ENCODE results near the gene GDNF.
"Not testable (repeated sequence)": the region's sequence is repeated elsewhere in the genome, so short reads cannot be mapped to it uniquely, and the experiment has no call there.

Gene GDNF, protein sequence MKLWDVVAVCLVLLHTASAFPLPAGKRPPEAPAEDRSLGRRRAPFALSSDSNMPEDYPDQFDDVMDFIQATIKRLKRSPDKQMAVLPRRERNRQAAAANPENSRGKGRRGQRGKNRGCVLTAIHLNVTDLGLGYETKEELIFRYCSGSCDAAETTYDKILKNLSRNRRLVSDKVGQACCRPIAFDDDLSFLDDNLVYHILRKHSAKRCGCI

DNA sequence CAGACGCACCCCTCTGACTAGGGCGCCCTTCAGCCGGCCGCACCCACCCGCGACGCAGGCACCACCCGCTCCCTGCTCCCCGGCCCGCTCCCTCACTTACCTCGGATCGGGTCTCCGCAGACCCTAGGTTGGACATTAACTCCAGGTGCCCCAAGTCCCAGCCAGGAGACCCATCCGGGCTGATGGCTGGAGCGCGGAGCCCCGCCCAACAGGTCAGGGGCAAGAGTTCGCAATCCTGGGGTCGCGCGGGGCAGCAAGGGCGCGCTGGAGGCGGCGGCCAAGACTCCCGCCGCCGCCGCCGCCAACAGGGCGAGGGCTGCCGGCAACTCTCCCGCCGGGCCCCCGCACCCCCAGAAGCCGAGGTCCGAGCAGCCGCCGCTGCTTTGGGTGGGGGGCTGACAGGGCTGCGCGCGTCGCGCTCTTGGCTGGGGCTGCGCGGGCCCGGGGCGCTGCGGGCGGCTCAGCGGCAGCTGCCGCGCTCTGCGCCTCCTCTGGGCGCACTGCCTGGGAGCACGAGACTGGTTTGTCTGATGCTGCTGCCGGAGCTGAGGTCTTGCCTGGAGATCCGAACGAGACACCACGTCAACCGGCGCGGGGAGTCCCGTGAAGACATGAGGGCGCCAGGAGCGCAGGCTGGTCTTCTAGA, at the start of gene GDNF:
Gene GDNF (minus strand): TSS at position 635 of the 646 bp plus-strand sequence. CDS start 5,245 bp downstream, outside the sequence.
- DNase-seq (ENCODE audit: low spot score) = no peak
- FAIRE-seq = no peak

DNA sequence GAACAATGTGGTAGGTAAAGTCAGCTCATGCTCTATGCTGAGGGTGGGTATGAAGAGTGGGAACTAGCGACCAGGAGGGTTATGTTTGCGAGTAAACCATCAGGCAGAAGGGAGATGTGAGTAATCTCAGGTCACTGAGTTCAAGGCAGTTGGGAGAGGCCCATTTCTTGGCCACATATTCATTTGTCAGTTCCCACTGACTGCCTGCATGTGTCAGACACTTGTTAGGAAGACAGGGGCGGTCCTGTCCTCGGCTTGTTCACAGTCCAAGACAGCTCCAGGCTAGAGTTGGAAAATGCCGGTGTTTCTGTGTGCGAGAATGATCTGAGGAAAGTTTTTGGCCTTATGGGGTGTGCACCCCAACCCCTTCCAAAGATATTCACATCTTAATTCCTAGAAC, 48.6 kb upstream of the GDNF start:
- FAIRE-seq (peak; percentile 78), DNase-seq (ENCODE audit: low spot score) (peak; percentile 68)

DNA sequence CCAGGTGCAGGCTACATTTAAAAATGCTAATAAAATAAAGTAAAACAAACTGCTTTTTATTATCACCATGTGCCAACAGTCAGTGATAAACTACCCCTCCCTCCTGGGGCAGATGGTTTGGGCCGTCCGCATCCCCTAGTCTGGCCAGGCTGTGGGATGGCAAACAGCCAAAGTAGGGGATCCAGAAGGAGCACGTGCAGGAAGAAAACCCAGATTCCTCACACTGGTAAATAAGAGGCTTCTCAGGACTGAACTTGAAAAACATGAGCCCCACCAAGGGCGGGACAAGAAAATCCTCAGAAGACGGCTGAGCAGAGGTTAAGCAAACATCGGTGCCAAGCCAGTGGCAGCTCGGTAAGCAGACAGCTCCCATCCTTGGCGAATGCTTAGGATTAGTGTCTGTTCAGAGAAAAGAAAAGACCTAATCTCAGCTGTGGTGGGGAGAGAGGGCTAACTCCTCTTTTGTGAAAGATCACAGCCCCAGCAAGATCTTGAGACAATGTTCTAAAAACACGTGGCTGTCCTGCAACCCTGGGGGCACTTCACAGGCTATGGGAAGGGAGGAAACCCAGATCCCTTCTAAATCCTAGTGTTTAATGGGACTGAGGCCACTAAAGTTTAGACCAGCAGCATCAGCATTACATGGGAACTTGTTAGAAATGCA, 46.5 kb upstream of the GDNF start:
- FAIRE-seq = no peak

DNA sequence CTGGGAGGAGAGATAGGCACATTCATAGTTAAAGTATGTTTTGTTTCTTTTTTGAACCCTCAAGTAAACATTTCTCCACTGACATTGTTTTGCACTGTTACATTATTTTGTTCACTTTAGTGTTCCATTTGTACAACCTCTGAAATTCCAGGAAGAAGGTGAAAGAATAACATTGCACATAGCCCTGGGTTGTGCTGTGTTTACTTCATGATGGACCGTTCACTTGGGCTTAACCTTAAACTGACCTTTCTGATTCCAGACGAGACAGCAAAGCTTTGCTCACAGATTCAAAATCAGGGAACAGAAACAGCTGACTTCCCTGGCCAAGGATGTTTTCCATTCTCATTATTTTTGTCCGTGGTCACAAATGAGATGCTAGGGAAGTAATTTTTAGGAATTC, 42.8 kb upstream of the GDNF start:
- DNase-seq (ENCODE audit: low spot score) = no peak

More for the DNA sequence above, 46.5 kb upstream of the GDNF start:
- DNase-seq (ENCODE audit: low spot score) = no peak

DNA sequence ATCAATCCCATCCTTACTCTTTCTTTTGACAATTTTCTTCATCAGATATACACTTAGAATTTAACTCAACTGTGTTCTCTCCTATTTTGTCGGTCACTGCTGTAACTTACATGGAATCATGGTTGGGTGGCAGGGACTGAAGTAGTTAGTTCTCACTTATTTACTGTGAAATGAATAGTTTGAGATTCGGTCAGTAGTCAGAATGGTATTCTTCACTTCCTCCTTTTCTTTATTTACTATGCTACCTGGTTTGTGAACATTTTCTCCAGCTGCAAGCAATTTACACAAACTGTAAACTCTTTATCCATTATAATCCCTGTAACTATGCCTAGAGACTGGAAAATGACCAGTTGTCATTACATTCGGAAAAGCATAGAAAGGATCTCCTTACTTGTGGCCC, 41.5 kb upstream of the GDNF start:
- FAIRE-seq = no peak
- no peak for DNase-seq (ENCODE audit: low spot score)

More for the DNA sequence above, 42.8 kb upstream of the GDNF start:
- FAIRE-seq = no peak

DNA sequence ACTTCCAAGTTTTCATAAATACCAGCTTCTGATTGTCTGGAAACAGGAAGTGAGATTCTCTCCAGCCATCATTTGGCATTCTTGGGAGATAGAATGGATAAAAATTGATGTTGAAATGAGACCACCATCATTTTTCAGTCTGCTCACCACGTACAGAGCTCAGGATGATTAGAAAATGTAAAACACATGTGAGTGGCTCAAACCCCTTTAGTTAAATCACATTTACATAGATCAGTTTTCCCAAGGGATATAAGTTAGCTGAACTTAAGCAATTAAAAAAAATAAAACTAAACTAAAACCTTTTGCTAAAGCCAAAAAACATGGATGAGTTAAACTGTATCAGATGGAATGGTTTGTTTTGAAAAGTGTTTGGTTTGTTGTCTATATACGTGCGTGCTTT, 37.1 kb upstream of the GDNF start:
- FAIRE-seq = no peak
- no peak for DNase-seq (ENCODE audit: low spot score)

DNA sequence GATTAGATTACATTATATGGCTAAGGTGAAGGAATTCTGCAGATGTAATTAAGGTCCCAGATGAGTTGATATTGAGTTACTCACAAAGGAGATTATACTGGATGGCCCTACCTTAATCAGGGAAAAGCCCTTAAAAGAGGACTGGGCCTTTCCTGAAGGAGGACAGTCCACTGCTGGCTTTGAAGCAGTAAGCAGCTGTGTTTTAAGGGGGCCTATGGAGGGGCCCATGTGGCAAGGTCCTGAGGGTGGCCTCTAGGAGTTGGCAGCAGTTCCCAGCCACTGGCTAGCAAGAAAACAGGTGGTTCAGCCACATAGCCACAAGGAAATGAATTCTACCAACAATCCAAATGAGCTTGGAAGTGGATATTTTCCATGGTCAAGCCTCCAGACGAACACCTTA, 36.4 kb upstream of the GDNF start:
- DNase-seq (ENCODE audit: low spot score) (no peak), FAIRE-seq (no peak)

DNA sequence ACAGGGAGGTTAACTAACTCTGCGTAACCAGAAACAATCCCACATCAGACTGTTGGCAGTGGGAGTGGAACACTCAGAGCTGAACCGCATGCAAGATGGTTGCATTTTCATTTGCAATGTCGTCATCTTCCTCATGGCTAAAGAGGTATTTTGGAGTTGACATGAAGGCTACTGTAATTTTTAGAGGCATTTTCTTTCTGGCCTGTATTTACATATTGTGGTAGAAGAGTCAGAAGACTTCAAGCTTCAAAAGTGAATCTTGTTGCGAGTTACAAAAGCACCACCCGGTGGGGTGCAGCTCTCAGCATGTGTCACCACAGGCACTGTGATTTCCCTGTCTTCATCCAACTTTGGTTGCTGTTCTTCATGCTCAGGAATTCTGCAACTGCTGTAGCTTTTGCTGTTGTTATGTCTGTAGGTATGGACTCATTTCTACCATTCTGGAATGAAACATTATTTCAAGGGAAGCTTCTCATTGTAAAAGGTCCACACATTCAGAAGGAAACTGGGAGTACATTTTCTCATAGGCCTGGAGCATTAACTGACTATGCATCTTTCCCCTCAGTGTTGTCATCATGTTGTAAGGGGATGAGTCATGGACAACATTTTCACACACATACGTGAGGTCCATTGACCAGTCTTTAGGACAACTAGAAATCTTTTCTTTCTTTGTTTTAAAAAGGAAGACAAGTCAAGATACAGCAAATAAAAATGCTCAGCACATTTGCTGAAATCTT, 35.4 kb upstream of the GDNF start:
- DNase-seq (ENCODE audit: low spot score) = peak; percentile 44

DNA sequence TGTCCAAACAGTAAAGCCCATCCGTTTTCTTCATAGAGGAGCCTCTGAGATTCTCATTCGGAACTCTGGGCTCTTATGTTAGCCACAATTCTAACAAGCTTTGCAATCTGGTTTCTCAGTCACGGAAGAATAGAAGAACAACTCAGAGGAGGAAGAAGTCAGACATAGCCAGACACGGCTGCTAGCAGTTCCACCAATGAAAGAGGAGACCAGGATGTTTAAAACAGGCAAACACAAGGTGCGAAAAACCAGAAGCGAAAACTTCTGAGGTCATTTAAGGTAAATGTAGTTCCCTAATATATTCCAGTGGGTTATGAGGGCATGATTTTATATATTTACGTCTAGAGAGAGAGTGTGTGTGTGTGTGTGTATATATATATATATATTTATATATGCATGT, 34.1 kb upstream of the GDNF start:
- DNase-seq (ENCODE audit: low spot score) = no peak

More for the DNA sequence above, 35.4 kb upstream of the GDNF start:
- peak; percentile 39 for FAIRE-seq

DNA sequence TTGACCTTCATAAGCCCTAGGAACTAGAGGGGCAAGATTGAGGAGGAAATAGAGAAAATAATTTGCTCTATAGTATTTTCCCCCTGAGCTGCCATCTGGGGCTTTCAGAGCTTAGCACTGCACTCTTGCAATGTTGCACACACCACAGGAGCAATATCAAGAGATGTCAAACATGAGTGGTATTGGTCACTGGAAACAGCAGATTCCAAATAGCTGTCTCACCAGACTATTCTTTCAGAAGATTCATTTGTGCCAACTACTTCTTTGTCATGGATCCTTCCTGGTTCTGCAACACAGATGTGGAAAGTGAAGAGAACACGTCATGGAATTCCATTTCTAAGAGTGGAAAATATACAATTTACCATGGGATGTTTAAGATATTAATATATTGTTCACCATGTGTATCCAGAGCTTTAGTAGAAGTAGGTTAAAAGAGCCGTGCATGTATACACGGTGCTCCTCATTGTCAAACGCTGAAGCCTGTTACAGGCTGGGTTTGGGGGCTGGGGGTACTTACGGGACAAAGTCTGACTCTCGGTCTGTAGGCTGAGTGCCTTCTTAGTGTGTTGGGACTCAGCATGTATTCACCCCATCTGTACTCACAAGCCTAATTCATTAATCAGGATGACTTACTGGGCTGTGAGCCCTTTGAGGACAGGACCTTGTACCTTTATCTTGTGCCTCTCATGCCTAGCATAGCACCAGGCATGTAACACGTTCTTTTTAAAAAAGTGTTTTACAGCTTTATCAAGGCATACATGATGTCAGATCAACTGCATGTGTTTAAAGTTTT, 31.4 kb upstream of the GDNF start:
- DNase-seq (ENCODE audit: low spot score) (peak; percentile 34), FAIRE-seq (no peak)

More for the DNA sequence above, 34.1 kb upstream of the GDNF start:
- no peak for FAIRE-seq

DNA sequence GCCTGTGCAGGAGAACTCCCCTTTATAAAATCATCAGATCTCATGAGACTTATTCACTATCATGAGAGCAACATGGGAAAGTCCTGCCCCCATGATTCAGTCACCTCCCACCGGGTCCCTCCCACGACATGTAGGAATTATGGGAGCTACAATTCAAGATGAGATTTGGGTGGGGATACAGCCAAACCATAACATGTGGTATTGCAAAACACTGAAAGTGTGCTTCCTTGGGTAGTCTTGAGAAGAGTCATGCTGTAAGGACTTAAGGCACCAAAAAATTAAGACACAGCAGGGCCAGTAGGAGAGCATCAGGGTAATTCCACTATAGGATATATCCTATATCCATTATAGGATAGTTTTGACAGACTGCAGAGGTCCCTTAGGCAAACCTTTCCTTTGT, 29.4 kb upstream of the GDNF start:
- no peak for DNase-seq (ENCODE audit: low spot score)
- no peak for FAIRE-seq

DNA sequence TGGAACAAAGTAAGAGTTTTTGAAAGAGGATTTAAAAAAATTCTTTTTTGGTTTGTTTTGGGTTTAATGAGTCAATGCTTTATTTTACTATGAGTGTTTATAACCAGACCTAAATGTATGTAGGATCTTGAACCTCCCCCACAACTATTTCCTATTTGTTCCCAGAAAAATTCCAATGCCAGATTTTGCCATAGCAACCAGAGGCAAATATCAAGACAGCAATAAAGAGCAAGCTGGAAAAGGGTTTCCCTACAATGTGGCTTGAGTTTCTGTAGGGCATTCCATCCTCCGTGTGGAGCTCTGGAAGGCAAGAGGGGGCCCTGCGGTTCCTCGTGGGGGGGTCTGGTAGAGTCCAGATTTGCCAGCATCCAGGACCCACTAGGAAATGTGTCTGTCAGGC, 27.8 kb upstream of the GDNF start:
- DNase-seq (ENCODE audit: low spot score) (no peak), FAIRE-seq (no peak)

DNA sequence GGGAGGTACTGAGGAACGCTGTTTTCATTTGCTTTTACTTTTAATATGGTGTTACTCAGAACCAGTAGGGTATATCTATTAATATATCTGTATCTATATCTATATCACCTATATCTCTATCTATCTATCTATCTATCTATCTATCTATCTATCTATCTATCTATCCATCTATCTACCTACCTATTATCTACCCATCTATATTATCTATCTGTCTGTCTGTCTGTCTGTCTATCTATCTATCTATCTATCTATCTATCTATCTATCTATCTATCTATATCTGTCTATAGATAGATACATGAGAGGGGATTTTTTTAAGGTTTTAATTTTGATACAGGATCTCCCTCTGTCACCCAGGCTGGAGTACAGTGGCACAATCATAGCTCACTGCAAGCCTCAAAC, 23.1 kb upstream of the GDNF start:
- FAIRE-seq; DNase-seq (ENCODE audit: low spot score): not testable (repeated sequence)

DNA sequence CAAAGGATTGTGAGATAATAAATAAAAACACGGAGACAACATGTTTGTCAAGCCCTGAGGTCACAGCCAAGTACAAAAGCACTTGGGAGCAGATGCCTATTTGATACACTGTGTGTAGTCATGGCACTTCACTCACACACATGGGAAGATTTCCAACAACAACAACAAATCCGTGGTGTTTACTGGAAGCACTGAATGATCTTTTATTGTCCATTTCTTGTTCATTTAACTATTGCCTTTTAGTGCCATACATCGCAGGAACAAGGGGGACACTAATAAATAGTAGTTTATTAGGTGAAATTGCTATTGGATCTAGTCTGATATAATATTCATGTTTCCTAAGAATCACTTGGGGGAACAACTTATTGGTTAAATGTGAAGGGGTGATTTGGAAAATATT, 20.4 kb upstream of the GDNF start:
- DNase-seq (ENCODE audit: low spot score) (no peak), FAIRE-seq (no peak)

DNA sequence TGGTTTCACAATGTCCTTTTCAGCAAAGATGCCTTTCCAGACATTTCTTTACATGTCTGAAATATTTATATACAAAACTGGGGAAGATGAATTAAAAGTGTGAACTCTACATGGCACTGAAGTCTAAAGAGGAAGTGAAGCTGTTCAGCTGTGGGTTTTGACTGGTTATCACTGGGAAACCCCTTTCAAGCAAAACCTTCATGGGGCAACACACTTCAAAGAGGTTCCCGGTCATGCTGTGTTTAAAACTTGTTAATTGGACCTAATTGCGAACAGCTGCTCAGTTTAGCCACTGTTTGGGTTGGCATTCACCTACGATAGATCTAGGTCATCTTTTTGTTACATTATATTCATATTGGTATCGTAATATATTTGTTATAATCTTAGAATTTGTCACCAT, 20.0 kb upstream of the GDNF start:
- FAIRE-seq (no peak), DNase-seq (ENCODE audit: low spot score) (no peak)

DNA sequence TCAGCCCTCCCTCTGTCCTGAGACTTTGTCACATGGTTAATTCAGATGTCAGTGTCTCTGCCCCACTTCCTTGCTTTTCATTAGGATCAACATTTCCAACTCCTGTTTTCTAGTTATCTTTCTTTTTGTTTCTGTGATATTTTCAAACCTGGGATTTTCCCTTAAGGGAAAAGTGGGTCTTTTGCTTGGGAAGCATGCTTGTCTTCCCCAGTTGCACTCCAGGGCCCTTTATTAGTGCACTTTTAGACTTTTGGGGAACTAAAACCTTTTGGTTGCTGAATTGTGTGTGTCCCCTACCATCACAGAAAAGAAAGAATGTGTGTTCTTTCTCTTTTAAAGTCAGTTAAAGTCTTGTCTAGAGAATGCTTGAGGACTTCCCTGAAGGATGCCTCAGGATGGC, 18.4 kb upstream of the GDNF start:
- DNase-seq (ENCODE audit: low spot score) (no peak), FAIRE-seq (no peak)

DNA sequence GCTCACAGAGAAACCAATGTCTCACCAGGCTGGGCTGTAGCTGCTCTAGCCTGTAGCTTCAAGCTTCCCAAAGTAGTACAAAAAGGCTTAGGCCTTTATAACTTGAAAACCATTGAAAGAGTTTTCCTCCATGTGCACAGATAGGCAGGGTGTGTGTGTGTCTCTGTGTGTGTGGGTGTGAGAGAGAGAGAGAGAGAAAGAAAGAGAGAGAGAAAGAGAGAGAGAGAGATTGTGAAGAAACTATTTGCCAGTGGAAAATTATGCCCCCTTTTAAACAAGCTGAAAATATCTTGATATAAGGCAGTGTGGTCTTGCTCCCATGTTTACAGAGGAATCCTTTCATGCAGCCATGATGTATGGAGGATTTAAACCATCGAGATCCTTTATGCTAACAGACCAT, 17.9 kb upstream of the GDNF start:
- FAIRE-seq = no peak
- DNase-seq (ENCODE audit: low spot score) = no peak

DNA sequence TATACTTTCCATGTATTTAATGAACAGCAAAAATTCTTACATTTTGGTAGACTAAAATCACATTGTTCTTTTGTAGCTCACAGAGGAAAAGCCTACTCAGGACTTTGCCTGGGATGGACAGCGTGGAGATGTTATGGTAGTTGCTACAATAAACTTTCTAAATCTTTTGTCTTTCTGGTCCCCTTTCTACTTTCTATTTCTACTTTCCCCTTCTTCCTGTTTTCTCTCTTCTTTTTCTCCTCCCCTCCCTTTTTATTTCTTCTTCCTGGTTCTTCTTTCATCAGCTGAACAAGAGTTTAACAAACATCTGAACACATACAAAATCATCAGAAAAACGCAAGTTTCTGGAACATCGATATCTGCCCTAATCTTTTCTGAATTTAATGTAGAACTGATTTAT, 15.6 kb upstream of the GDNF start:
- DNase-seq (ENCODE audit: low spot score) = no peak
- no peak for FAIRE-seq

DNA sequence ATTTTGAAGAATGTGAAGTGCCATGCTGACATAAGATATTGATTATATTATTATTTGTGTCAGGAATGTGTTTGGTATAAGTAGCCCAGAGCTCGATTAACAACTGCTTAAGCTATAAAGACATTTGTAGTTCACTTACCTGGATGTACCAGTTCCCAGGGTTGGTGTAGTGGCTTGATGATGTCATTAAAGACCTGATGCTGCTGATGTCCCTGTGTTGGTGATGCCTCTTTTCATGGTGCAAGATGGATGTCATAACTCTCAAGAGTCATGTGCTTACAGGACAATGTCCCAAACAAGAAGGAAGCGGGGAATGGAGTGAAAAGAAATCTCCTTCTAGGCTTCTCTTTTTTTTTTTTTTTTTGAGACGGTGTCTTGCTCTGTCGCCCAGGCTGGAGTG, 11.5 kb upstream of the GDNF start:
- no peak for DNase-seq (ENCODE audit: low spot score)
- FAIRE-seq = no peak

DNA sequence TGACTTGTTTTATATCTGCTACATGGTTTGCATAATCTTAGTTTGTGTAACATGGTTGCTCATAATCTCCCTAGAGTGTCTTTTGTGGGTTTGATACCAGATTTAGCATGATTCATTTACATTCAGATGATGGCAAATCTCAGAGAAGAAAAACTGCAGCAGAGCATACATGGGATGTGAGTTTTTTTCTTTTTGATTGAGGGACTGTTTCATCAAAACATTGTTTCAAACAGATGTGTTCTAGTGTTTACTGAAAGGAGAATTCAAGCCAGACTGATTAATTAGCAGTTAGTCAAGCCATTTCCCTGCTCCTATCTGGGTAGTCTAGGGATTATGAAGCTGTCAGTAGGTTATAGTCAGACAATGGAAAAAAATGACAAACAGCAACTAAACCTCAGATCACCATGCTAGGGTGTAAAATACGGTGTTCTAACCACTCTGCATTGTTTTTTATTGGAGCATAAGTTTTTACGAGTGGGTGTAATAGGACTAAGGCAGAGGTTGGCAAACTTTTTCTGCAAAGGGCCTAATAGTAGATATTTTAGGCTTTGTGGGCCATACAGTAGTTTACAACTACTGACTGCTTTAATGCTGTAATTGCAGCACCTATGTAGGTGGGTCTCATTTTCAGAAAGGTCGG, 10.5 kb upstream of the GDNF start:
- DNase-seq (ENCODE audit: low spot score) (no peak), FAIRE-seq (no peak)

DNA sequence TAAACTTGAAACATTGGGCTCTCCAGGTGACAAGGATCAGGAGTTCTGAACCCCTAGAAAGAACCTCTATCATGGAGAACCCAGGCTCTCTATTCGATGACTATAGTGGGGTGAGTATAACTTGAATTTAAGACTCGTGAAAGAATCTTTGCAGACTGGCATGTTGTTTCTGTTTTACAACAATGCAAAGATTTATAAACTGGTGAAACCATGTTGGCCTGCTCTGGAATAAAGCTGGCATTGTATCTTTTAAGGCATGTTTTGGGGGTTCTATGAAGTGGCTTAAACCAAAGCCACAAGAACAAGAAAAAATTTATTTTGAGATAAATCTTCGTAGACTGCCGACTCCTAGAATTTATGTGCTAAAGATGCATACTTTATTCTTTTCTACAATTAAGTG, 9.8 kb upstream of the GDNF start:
- FAIRE-seq (no peak), DNase-seq (ENCODE audit: low spot score) (no peak)

All from RCC 7860 (cell line).